Central memory CD8-positive, alpha-beta T cell (primary cell): ENCODE data around the gene ARHGAP22.

Source experiments
- ATAC-seq: fragments of 150-1000 bp; cut with Tn5 transposase; replicated peaks from 2 replicates; pipeline ENCODE4 v1.10.0; 2022; ENCODE audit warnings: mild to moderate bottlenecking, moderate FRiP score, moderate number of reproducible peaks; ENCODE audit not compliant: poor library complexity, severe bottlenecking; ENCODE audit errors: extremely low read depth
- DNase-seq, 2 donors: peaks; one replicate each; pipeline ENCODE4 v3.0.0; 2021; ENCODE audit warnings: low spot score in 2 of 2
- H3K27ac Mint-ChIP-seq: one replicate; pipeline ENCODE4 v1.8.0; 2022; ENCODE audit warnings: low read depth, mild to moderate bottlenecking, moderate library complexity, mixed read lengths
- H3K27me3 Mint-ChIP-seq: one replicate; pipeline ENCODE4 v1.8.0; 2022; ENCODE audit warnings: mixed read lengths
- H3K36me3 Mint-ChIP-seq: one replicate; pipeline ENCODE4 v1.8.0; 2022; ENCODE audit warnings: mild to moderate bottlenecking, moderate library complexity, mixed read lengths; ENCODE audit not compliant: insufficient read depth
- H3K4me1 Mint-ChIP-seq: one replicate; pipeline ENCODE4 v1.8.0; 2022; ENCODE audit warnings: mixed read lengths
- H3K4me3 Mint-ChIP-seq: one replicate; pipeline ENCODE4 v1.8.0; 2022; ENCODE audit warnings: mild to moderate bottlenecking, moderate library complexity, mixed read lengths
- H3K9me3 Mint-ChIP-seq: one replicate; pipeline ENCODE4 v1.8.0; 2022; ENCODE audit warnings: mixed read lengths

Gene ARHGAP22

DNA sequence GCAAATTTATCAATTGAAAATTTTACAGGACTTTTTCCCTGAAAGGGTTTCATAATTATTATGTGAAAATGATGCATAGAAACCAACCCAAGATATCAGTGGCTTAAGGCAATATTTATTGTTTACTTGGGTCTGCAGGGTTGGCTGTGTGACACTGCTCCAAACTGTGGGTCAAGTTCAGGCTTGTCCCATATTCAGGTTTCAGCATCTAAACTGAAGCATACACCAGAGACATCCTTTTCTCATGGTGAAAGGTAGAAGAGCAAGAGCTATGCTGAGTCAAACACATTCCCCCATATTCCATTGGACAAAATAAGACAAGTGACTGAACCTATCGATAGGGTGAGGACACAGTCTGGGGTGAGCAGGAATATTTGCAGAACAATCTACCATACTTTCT is 187.5 kb downstream of the ARHGAP22 start:
- DNase-seq (no peak), ATAC-seq (no peak)
- Mint-ChIP-seq H3K36me3 (peaks cover 13% of the 10 kb centered on the region), H3K9me3 (peaks cover 6% of the 10 kb centered on the region), H3K4me3 (no peak overlapping the region), H3K4me1 (no peaks in the 10 kb centered on the region), H3K27me3 (no peaks in the 10 kb centered on the region), H3K27ac (no peak overlapping the region)

DNA sequence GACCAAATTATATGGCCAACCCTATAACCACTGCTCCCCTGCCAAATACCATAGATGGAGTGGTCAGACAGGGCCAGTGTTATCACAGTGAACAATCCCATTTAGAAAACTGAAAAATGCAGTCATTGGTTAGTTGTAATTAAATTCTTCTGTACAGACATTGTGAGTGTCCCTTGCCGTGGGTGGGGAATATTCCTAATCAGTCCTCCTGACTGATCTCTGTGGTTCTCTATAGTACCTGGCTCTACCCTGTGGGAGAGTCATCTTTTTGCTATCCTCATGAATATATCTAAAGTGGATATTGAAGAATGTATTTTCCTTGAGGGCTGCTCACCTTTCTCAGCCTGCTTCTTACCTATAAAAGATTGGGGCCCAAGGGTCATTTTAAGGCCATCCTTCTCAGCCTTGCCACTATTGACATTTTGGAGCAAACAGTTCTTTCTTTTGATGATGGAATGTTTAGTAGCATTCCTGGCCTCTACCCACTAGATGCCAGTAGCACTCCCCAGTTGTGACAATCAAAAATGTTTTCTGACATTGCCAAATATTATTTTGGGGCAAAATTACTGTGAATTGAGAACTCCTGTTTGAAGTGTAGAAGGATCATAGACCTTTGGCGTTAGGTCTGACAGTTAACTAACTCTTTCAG is 188.2 kb downstream of the ARHGAP22 start:
- DNase-seq, result no peak
- Mint-ChIP-seq H3K27me3 (no peaks in the 10 kb centered on the region), H3K9me3 (peaks cover 9% of the 10 kb centered on the region), H3K27ac (no peak overlapping the region), H3K36me3 (peaks cover 17% of the 10 kb centered on the region), H3K4me1 (no peaks in the 10 kb centered on the region), H3K4me3 (no peak overlapping the region)
- ATAC-seq, result no peak

DNA sequence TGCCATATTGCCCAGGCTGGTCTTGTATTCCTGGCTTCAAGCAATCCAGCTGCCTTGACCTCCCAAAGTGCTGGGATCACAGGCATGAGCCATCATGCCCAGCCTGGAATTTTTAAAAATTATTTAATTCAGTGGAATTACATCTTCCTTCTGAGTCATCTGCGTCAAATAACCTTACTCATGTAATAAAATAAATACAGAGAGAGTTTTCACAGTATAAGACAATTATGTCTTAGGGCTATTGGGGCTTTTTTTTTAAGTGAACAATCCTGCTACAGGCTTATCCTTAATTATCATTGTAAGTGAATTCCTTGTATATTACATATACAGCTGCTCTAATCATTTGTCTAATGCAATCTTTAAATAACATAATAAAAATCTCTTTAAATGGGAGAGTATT is 190.1 kb downstream of the ARHGAP22 start:
- ATAC-seq (no peak), DNase-seq (no peak)
- H3K27ac Mint-ChIP-seq, result no peak overlapping the region
- H3K4me1 Mint-ChIP-seq, result no peaks in the 10 kb centered on the region
- H3K4me3 Mint-ChIP-seq, result no peak overlapping the region
- peaks cover 23% of the 10 kb centered on the region for H3K36me3 Mint-ChIP-seq
- no peaks in the 10 kb centered on the region for H3K27me3 Mint-ChIP-seq
- H3K9me3 Mint-ChIP-seq, result peaks cover 9% of the 10 kb centered on the region

DNA sequence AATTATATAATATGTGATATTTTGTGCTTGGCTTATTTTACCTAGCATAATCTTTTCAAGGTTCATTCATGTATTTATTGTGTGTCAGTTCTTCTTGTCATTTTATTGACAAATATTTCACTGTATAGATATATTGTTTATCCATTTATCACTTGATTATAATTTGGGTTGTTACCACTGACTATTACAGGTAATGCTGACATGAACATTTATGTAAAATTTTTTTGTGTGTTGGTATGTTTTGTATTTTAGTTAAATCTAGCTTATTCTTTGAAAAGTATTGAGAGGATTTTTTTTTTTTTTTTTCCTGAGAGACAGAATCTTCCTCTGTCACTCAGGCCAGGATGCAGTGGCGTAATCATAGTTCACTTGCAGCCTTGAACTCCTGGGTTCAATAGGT is 190.7 kb downstream of the ARHGAP22 start:
- H3K4me3 Mint-ChIP-seq, result no peak overlapping the region
- ATAC-seq, result no peak

DNA sequence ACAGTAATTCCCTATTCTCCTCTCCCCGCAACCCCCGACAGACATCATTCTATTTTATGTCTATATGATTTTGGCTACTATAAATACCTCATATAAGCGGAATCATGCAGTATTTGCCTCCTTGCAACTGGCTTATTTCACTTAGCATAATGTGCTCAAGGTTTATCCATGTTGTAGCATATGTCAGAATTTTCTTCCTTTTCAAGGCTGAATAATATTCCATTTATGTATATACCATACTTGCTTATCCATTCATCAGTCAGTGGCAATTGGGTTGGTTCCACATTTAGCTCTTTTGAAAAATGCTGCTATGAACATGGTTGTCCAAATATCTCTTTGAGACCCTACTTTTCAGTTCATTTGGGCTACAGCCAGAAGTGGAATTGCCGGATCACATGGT is 191.9 kb downstream of the ARHGAP22 start:
- H3K4me3 Mint-ChIP-seq, result no peak overlapping the region
- H3K27ac Mint-ChIP-seq, result no peak overlapping the region
- H3K9me3 Mint-ChIP-seq, result peaks cover 9% of the 10 kb centered on the region

More for the DNA sequence above, 190.7 kb downstream of the ARHGAP22 start:
- H3K36me3 Mint-ChIP-seq, result peaks cover 24% of the 10 kb centered on the region
- H3K4me1 Mint-ChIP-seq, result no peaks in the 10 kb centered on the region
- peaks cover 9% of the 10 kb centered on the region for H3K9me3 Mint-ChIP-seq
- no peaks in the 10 kb centered on the region for H3K27me3 Mint-ChIP-seq
- DNase-seq, result no peak
- H3K27ac Mint-ChIP-seq, result no peak overlapping the region

DNA sequence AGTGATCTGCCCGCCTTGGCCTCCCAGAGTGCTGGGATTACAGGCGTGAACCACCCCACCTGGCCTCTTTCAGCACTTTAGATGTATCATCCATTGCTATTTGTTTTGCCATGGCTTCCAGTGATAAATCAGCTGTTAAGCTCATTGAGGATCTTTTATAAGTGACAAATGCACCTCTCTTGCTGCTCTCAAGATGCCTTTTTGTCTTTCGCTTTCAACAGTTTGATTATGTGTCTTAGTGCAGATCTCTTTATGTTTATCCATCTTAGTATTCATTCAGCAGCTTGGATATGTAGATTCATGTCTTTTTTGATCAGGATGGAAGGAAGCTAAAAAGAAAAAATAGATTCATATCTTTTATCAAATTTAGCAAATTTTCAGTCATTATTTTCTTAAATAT is 192.8 kb downstream of the ARHGAP22 start:
- Mint-ChIP-seq H3K4me1 (no peaks in the 10 kb centered on the region), H3K36me3 (peaks cover 24% of the 10 kb centered on the region), H3K4me3 (no peak overlapping the region), H3K9me3 (peaks cover 9% of the 10 kb centered on the region), H3K27ac (peak overlapping the region; percentile 26), H3K27me3 (no peaks in the 10 kb centered on the region)
- no peak for ATAC-seq
- no peak for DNase-seq

More for the DNA sequence above, 191.9 kb downstream of the ARHGAP22 start:
- DNase-seq (no peak), ATAC-seq (no peak)
- no peaks in the 10 kb centered on the region for H3K27me3 Mint-ChIP-seq
- H3K4me1 Mint-ChIP-seq, result no peaks in the 10 kb centered on the region
- H3K36me3 Mint-ChIP-seq, result peaks cover 24% of the 10 kb centered on the region

DNA sequence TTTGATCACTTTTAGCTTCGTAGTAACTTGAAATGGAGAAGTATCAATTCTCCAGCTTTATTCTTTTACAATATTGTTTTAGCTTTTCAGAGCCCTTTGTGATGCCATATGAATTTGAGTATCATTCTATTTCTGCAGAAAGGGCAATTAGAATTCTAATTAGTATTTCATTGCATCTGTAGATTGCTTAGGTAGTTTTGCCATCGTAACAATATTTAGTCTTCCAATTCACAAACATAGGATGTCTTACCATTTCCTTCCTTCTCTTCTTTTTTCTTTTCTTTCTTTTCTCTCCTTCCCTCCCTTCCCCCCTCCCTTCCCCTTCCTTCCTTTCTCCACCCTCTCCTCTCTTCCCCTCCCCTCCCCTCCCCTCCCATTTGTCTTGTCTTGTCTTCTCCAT is 193.4 kb downstream of the ARHGAP22 start:
- no peaks in the 10 kb centered on the region for H3K27me3 Mint-ChIP-seq
- H3K4me1 Mint-ChIP-seq, result no peaks in the 10 kb centered on the region
- no peak overlapping the region for H3K4me3 Mint-ChIP-seq
- H3K9me3 Mint-ChIP-seq, result peaks cover 9% of the 10 kb centered on the region
- ATAC-seq (no peak), DNase-seq (no peak)
- peak overlapping the region; percentile 26 for H3K27ac Mint-ChIP-seq
- peaks cover 24% of the 10 kb centered on the region for H3K36me3 Mint-ChIP-seq

DNA sequence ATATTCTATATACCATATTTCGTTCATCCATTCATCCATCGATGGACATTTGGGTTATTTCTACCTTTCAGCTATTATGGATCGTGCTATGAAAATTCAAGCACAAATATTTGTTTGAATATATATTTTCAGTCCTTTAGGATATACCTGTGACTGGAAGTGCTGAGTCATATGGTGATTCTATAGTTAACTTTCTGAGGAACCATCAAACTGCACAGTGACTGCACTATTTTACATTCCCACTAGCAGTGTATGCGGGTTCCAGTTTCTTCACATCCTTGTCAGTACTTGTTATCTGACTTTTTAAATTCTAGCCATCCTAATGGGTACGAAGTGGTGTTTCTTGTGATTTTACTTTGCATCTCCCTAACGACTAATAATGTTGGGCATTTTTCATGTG is 194.4 kb downstream of the ARHGAP22 start:
- no peak overlapping the region for H3K27ac Mint-ChIP-seq
- ATAC-seq, result no peak

DNA sequence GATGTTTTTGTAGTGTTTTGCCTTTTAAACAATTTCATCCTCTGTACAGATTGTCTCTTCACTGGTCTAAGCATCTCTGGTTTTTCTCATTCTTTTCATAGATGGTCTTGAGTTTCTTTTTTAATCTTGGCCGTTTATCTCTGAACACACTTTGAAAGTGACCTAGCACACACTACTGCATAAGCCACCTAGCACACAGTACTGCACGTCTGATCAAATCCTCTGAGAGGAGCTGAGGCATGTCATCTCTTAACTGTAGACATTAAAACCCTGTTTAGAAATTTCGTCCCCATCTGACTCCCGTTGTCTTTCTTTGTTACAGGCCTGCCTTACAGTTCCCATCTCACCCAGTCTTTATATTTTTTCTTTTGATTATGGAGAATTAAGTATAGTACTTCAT is 198.2 kb downstream of the ARHGAP22 start:
- DNase-seq (no peak), ATAC-seq (no peak)
- Mint-ChIP-seq H3K9me3 (no peaks in the 10 kb centered on the region), H3K27ac (no peak overlapping the region), H3K36me3 (peaks cover 11% of the 10 kb centered on the region), H3K4me3 (no peak overlapping the region), H3K27me3 (no peaks in the 10 kb centered on the region), H3K4me1 (no peaks in the 10 kb centered on the region)

More for the DNA sequence above, 194.4 kb downstream of the ARHGAP22 start:
- Mint-ChIP-seq H3K4me1 (no peaks in the 10 kb centered on the region), H3K36me3 (peaks cover 24% of the 10 kb centered on the region), H3K27me3 (no peaks in the 10 kb centered on the region), H3K4me3 (no peak overlapping the region), H3K9me3 (peaks cover 9% of the 10 kb centered on the region)
- no peak for DNase-seq

DNA sequence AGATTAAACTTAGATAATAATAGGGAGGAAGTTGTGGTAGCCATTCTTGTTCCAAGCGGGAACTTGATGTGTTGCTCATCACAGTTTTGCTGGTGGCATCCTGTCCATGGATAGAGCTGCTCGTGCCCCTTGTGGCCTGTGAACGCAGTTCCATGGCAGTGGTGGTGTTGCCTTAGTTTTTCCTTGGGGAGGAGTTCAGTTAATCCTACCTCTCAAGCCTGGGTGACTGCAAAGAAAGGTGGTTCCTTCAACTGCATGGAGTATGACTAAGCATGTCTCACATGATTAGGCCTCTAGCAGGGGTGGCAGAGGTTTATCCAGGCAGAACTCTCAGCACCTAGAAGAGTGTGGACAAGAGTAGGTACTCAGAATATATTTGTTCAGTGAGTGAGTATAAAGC is 198.7 kb downstream of the ARHGAP22 start:
- Mint-ChIP-seq H3K9me3 (no peaks in the 10 kb centered on the region), H3K4me3 (no peak overlapping the region), H3K27me3 (no peaks in the 10 kb centered on the region), H3K27ac (no peak overlapping the region), H3K36me3 (peaks cover 11% of the 10 kb centered on the region), H3K4me1 (no peaks in the 10 kb centered on the region)
- DNase-seq (no peak), ATAC-seq (no peak)

DNA sequence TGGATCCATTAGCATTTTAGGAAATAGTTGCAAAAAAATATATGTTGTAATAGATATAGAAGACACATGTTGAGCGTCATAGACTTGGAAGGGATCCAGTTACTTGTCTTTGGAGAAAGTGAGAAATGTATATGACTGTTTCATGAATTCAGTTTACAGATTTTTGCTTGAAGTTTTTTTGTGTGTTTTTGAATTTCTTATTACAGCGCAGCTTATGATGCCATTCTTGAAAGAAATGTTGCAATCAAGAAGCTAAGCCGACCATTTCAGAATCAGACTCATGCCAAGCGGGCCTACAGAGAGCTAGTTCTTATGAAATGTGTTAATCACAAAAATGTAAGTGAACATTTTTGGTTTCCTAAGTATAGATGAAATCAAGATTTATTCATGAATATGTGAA is 200.2 kb downstream of the ARHGAP22 start:
- H3K9me3 Mint-ChIP-seq, result no peaks in the 10 kb centered on the region
- peaks cover 13% of the 10 kb centered on the region for H3K4me1 Mint-ChIP-seq
- no peak overlapping the region for H3K27ac Mint-ChIP-seq
- peaks cover 2% of the 10 kb centered on the region for H3K36me3 Mint-ChIP-seq
- H3K4me3 Mint-ChIP-seq, result no peak overlapping the region
- no peak for ATAC-seq
- no peaks in the 10 kb centered on the region for H3K27me3 Mint-ChIP-seq
- DNase-seq, result no peak

DNA sequence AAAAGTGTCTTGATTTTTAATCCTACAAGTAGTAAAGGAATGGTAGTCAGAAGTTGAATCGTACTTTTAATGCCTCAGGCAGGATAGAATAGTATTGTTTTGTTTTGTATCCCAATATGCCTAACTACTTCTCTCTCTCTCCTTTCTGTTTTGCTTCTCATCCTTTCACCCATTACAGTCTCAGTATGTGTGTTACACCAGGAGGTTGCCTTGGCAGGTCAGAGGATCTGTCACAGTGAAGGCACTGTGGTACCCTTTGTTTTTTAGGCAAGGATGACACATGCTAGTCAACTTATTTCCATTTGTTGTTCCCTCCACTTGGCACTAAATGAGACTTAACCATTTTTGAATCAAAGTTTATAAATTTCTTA is 204.0 kb downstream of the ARHGAP22 start:
- Mint-ChIP-seq H3K9me3 (no peaks in the 10 kb centered on the region), H3K4me3 (no peak overlapping the region), H3K36me3 (peaks cover 2% of the 10 kb centered on the region), H3K27ac (no peak overlapping the region), H3K27me3 (no peaks in the 10 kb centered on the region), H3K4me1 (peaks cover 26% of the 10 kb centered on the region)
- DNase-seq (no peak), ATAC-seq (no peak)

DNA sequence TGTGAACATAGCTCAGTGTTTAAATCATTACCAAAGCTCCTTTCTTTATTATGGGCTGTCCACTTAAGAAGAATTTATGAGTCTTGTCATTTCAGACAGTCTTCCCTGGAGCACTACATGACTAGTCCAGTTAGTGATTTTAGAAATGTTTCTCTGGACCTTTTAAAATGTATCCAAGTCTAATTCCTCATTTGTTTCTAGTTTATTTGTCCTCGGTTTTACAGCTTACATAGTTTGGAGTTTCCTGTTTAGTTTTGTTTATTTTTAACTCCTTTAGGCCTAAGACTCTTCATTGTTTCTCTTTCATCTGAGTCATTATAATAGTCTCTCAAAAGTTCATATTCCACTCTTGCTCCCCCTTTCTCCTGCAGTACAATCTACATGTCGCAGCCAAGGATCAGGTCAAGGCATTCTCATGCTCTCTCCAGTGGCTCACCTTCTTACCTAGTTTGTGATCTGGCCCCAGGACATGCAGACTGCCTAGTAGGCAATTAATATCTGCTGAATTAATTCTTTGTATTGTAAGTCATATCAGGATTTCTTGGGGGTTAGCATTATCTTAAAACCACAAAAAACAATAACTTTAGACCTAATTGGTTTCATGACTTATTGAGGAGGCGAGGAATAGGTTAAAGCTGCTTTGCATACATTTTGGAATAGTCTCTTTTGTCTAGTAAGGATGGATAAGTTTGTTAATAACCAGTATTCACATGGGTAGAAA is 204.6 kb downstream of the ARHGAP22 start:
- H3K36me3 Mint-ChIP-seq, result peaks cover 2% of the 10 kb centered on the region
- no peak overlapping the region for H3K4me3 Mint-ChIP-seq
- no peaks in the 10 kb centered on the region for H3K27me3 Mint-ChIP-seq
- H3K27ac Mint-ChIP-seq, result no peak overlapping the region
- H3K4me1 Mint-ChIP-seq, result peaks cover 27% of the 10 kb centered on the region
- ATAC-seq, result no peak
- no peak for DNase-seq
- no peaks in the 10 kb centered on the region for H3K9me3 Mint-ChIP-seq
